Esophagus muscularis mucosa (tissue), 4 donors: ENCODE results near the gene CYSRT1.

Experiments used
- CTCF ChIP-seq, 3 experiments: fragments of 200-600 bp in 2 of 3; fragments of 450-650 bp in 1 of 3; sonication (generic) in 2 of 3; IDR thresholded peaks; one replicate each; pipeline ENCODE4 v1.5.1; 2017 to 2019; ENCODE audit warnings: antibody characterized with exemption in 3 of 3, mild to moderate bottlenecking in 2 of 3, moderate library complexity in 1 of 3
- EP300 ChIP-seq: sonication (generic); formaldehyde crosslinking; IDR thresholded peaks from one replicate; pipeline ENCODE4 v1.6.1; 2017; ENCODE audit warnings: antibody characterized with exemption
- POLR2A ChIP-seq: fragments of 450-650 bp; IDR thresholded peaks from one replicate; pipeline ENCODE4 v1.6.1; 2017; ENCODE audit warnings: antibody characterized with exemption, moderate library complexity, mild to moderate bottlenecking, low read depth
- POLR2AphosphoS5 ChIP-seq, 2 donors: sonication (generic); formaldehyde crosslinking; IDR thresholded peaks; one replicate each; pipeline ENCODE4 v1.6.1; 2017; ENCODE audit warnings: antibody characterized with exemption in 2 of 2

DNA sequence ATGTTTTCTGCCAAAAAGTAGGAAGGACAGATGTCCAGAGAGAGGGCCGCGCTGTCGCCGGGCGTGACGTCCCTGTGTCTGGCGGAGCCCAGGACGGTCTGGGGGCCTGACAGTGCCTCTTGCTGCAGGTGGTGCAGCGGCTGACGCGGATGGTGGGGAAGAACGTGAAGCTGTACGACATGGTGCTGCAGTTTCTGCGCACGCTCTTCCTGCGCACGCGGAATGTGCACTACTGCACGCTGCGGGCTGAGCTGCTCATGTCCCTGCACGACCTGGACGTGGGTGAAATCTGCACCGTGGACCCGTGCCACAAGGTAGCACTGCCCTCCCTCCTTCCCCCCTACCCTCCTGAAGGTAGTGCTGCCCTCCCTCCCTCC lies 37.9 kb downstream of the CYSRT1 start:
- TF ChIP-seq POLR2A (no peak), CTCF (IDR thresholded peaks at IDR 0.05) (no peak), EP300 (no peak), POLR2AphosphoS5 (IDR thresholded peaks at IDR 0.05) (no peak)
